ENCODE data around the gene TMEM14C. TPM values are rescaled to one million over a fixed set of nuclear protein-coding genes. Genes with fewer than 3 reads are reported as not detected.

The TMEM14C gene
- total RNA-seq, 4 donors from 2014 or later = 97.5 to 236 (median 159) TPM

DNA sequence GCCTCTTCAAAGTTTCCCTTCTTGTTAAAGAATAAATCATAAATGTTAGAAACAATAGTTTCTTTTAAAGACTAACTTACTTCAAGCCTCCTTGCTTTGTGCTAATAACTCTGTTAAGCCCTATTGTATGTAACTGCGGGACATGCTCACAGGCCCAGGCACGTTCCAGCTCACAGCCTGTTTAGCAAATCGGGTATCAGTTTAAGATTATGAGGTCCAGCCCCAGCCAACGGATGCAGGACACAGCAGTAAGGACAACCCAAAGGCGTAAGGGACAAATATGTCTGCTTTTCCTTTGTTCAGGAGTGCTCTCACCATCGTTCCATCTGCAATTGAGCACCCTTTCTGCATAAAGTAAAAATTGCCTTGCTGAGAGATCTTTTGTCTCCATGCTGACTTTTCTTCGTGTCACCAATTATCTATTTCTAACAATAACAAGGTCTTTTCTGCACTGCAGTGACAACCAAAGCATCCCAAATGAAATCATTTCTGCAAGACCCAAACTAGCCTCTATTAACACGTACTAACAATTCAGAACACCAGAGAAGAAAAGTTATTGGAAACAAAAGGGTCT lies 29.8 kb upstream of the TMEM14C start:
- Histone ChIP-seq H3K27ac (no peak overlapping the region), H3K4me3 (peak overlapping the region in 1 of 2 donors; percentile 70), H3K9me3 (no peaks in the 10 kb centered on the region), H3K36me3 (no peaks in the 10 kb centered on the region), H3K27me3 (no peaks in the 10 kb centered on the region), H3K4me1 (peaks cover 0 to 8% of the 10 kb centered on the region in 2 donors)
- no peak for DNase-seq
- intact Hi-C loops (cut with DNase I; ENCODE audit: low total_unique reads) = no loop called here
- TF ChIP-seq POLR2A (IDR thresholded peaks at IDR 0.05) = no peak
- TF ChIP-seq, protein P1, sequence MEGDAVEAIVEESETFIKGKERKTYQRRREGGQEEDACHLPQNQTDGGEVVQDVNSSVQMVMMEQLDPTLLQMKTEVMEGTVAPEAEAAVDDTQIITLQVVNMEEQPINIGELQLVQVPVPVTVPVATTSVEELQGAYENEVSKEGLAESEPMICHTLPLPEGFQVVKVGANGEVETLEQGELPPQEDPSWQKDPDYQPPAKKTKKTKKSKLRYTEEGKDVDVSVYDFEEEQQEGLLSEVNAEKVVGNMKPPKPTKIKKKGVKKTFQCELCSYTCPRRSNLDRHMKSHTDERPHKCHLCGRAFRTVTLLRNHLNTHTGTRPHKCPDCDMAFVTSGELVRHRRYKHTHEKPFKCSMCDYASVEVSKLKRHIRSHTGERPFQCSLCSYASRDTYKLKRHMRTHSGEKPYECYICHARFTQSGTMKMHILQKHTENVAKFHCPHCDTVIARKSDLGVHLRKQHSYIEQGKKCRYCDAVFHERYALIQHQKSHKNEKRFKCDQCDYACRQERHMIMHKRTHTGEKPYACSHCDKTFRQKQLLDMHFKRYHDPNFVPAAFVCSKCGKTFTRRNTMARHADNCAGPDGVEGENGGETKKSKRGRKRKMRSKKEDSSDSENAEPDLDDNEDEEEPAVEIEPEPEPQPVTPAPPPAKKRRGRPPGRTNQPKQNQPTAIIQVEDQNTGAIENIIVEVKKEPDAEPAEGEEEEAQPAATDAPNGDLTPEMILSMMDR (IDR thresholded peaks at IDR 0.05) = no peak

DNA sequence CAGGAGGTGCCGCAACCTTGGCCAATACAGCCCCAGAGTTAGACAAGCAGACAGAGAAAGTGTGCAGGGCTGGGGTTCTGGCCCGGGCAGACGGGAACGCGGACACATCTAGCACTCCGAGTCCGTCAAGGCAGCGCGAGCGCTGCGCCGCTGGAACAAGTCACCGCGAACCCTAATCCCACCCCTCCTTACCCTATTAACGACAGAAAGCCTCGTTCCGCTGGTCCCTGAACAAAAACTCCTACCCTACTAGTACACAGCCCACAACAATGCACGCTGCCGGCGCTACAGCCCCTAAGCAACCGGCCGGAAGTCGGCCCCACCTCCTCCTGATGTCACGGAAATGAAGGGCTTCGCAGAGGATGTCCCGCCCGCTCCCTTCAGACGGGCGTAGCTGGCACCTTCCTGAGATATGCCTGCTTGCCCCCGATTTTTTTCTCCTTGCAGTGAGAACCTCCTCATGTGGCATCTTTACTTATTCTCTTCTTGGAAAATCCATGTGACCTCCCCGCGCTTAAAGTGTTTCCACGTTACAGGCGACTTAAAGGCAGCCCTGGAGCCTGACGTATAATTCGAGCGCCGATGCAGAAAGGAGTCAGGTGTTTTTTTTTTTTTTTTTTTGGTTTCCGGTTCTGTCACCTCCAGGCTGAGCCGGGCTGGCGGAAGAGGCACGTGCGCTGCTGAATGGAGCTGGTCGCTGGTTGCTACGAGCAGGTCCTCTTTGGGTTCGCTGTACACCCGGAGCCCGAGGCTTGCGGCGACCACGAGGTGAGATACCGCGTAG lies 28.4 kb upstream of the TMEM14C start, which contains the start of the genes C6orf52 and PAK1IP1:
C6orf52 (minus strand) TSS at position 315 of the 784 bp plus-strand sequence. CDS start 7,066 bp downstream, outside the sequence.
PAK1IP1 (plus strand) TSS at position 671 of the 784 bp plus-strand sequence; CDS start at position 685, 14 bp downstream.
- H3K27ac ChIP-seq = peak within 1 kb of the TSS; percentile 85 to 95
- DNase-seq = peak; percentile 92 to 94
- no peaks in the 10 kb centered on the region for H3K27me3 ChIP-seq
- intact Hi-C loops (cut with DNase I; ENCODE audit: low total_unique reads) = no loop called here
- H3K9me3 ChIP-seq = no peaks in the 10 kb centered on the region
- H3K4me1 ChIP-seq = peaks cover 0 to 8% of the 10 kb centered on the region in 2 donors
- peak within 1 kb of the TSS; percentile 70 to 76 for H3K4me3 ChIP-seq
- H3K36me3 ChIP-seq = no peaks in the 10 kb centered on the region
- TF ChIP-seq POLR2A (IDR thresholded peaks at IDR 0.05) = peak in 1 of 2 donors; percentile 81
- TF ChIP-seq, protein P1 (IDR thresholded peaks at IDR 0.05) = peak in 1 of 4 experiments; percentile 10

DNA sequence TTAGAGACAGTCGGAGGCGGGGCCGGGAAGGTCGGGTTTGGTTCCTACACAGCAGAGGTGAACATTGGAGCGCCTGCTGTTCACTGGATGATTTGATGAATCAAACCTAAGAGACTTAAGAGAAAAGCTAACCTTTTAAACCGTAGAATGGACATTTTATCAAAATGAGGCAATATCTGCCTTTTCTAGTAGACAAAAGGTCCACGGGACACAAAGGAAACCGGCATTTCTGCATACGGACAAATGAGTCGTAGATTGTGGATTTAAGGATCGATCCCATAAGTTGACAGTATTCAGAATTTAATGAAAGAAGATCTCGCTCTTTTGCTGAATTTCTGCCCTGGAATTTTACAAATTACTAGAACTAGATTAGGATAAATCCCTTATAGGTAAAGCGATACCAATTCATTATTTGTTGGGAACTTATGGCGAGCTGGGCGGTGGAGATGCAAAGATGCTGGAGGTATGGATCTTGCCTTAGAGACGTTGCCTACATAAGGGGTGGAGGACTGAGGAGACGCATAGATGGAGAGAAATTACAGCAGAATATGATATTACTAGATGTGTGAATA lies 27.7 kb upstream of the TMEM14C start:
- H3K4me1 ChIP-seq = peaks cover 0 to 8% of the 10 kb centered on the region in 2 donors
- H3K36me3 ChIP-seq = no peaks in the 10 kb centered on the region
- no peaks in the 10 kb centered on the region for H3K9me3 ChIP-seq
- no peak for DNase-seq
- H3K4me3 ChIP-seq = peak overlapping the region; percentile 70 to 76
- TF ChIP-seq, protein P1 (IDR thresholded peaks at IDR 0.05) = no peak
- TF ChIP-seq POLR2A (IDR thresholded peaks at IDR 0.05) = no peak
- intact Hi-C loops (cut with DNase I; ENCODE audit: low total_unique reads) = no loop called here
- H3K27ac ChIP-seq = peak overlapping the region; percentile 85 to 95
- H3K27me3 ChIP-seq = no peaks in the 10 kb centered on the region

DNA sequence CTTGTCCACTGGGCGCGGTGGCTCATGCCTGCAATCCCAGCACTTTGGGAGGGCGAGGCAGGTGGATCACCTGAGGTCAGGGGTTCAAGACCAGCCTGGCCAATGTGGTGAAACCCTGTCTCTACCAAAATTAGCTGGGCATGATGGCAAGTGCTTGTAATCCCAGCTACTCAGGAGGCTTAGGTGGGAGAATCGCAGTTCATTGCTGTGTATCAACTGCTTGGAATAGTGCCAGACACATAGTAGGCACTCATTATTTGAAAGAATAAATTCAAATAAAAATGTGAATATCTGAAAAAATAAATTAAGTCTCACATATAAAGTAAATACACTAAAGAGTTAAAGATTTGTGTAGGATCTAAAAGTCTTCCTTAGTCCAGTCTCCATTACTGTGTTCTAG lies 26.2 kb upstream of the TMEM14C start:
- no peak for DNase-seq
- peaks cover 0 to 8% of the 10 kb centered on the region in 2 donors for H3K4me1 ChIP-seq
- H3K27ac ChIP-seq = no peak overlapping the region
- no peaks in the 10 kb centered on the region for H3K36me3 ChIP-seq
- TF ChIP-seq POLR2A (IDR thresholded peaks at IDR 0.05) = no peak
- TF ChIP-seq, protein P1 (IDR thresholded peaks at IDR 0.05) = no peak
- H3K9me3 ChIP-seq = no peaks in the 10 kb centered on the region
- no peak overlapping the region for H3K4me3 ChIP-seq
- no peaks in the 10 kb centered on the region for H3K27me3 ChIP-seq
- intact Hi-C loops (cut with DNase I; ENCODE audit: low total_unique reads) = no loop called here

Data from uterus (tissue), 4 donors.